Measurements from ENCODE around the gene NLRC3.

- TF ChIP-seq EZH2 (IDR thresholded peaks at IDR 0.05; ENCODE audit: insufficient read depth, poor library complexity, severe bottlenecking) (no peak), EZH2phosphoT487 (IDR thresholded peaks at IDR 0.05; ENCODE audit: insufficient read depth, low read depth) (no peak)
These were observed 14.2 kb upstream of the NLRC3 start for GRCh38 chr16:3591436-3591803.
